ENCODE measurements around the gene CLIP4.

The CLIP4 gene

GRCh38 chr2:29110916-29111535 is 4.2 kb upstream of the CLIP4 start:
- no peak overlapping the region for H3K4me3 ChIP-seq
- no peaks in the 10 kb centered on the region for H3K27me3 ChIP-seq (ENCODE audit: low read depth)
- H3K36me3 ChIP-seq (replicated peaks) = no peaks in the 10 kb centered on the region
- DNase-seq (ENCODE audit: low spot score in 2 of 2) = no peak
- in situ Hi-C loops (cut with MboI; ENCODE audit: low sequenced_read_pairs) = no loop called here
- H3K4me1 ChIP-seq = peaks cover 6% of the 10 kb centered on the region; the same call in 1 of the 2 replicates
- H3K9me3 ChIP-seq = no peaks in the 10 kb centered on the region

GRCh38 chr2:29112379-29112778 is 2.8 kb upstream of the CLIP4 start:
- no peaks in the 10 kb centered on the region for H3K9me3 ChIP-seq
- no peaks in the 10 kb centered on the region for H3K27me3 ChIP-seq (ENCODE audit: low read depth)
- DNase-seq (ENCODE audit: low spot score in 2 of 2) = no peak
- H3K4me1 ChIP-seq = peaks cover 13% of the 10 kb centered on the region
- no peaks in the 10 kb centered on the region for H3K36me3 ChIP-seq (replicated peaks)
- H3K4me3 ChIP-seq = no peak overlapping the region
- in situ Hi-C loops (cut with MboI; ENCODE audit: low sequenced_read_pairs) = no loop called here

GRCh38 chr2:29113027-29113686 is 2.1 kb upstream of the CLIP4 start:
- Histone ChIP-seq H3K36me3 (replicated peaks) (no peaks in the 10 kb centered on the region), H3K4me1 (peaks cover 21% of the 10 kb centered on the region), H3K9me3 (no peaks in the 10 kb centered on the region), H3K4me3 (no peak overlapping the region), H3K27me3 (ENCODE audit: low read depth) (no peaks in the 10 kb centered on the region)
- DNase-seq (ENCODE audit: low spot score in 2 of 2) = no peak
- in situ Hi-C loops (cut with MboI; ENCODE audit: low sequenced_read_pairs) = no loop called here

DNA sequence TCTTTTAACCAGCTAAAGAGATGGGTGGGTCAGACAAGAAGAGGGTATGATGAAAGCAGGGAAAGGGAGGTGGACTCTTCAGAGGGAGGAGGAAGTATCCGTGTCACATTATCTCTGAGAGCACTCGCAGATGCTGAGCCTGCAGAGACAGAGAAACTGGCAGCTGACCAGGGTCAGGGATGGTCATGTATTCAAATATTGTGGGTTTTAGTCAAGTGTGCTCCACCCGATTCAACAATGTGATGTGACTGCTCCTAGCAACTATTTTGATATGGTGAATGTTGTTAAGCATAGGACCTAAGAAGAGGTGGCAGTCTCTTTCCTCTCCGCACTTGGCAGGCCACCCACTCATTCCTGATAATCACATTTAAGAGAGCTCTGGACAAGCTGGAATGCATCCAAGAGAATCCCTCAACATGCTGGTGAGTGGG is 1.3 kb upstream of the CLIP4 start:
- no peaks in the 10 kb centered on the region for H3K9me3 ChIP-seq
- in situ Hi-C loops (cut with MboI; ENCODE audit: low sequenced_read_pairs) = no loop called here
- H3K27me3 ChIP-seq (ENCODE audit: low read depth) = no peaks in the 10 kb centered on the region
- no peaks in the 10 kb centered on the region for H3K36me3 ChIP-seq (replicated peaks)
- H3K4me1 ChIP-seq = peaks cover 22% of the 10 kb centered on the region
- H3K4me3 ChIP-seq = no peak overlapping the region
- DNase-seq (ENCODE audit: low spot score in 2 of 2) = no peak

GRCh38 chr2:29114586-29114945 is 649 bp upstream of the CLIP4 start:
- H3K4me1 ChIP-seq = peaks cover 22% of the 10 kb centered on the region
- H3K9me3 ChIP-seq = no peaks in the 10 kb centered on the region
- DNase-seq (ENCODE audit: low spot score in 2 of 2) = no peak
- no peaks in the 10 kb centered on the region for H3K27me3 ChIP-seq (ENCODE audit: low read depth)
- H3K4me3 ChIP-seq = no peak overlapping the region; the same call in 1 of the 2 replicates
- in situ Hi-C loops (cut with MboI; ENCODE audit: low sequenced_read_pairs) = no loop called here
- H3K36me3 ChIP-seq (replicated peaks) = no peaks in the 10 kb centered on the region

GRCh38 chr2:29115797-29116781 is 874 bp downstream of the CLIP4 start:
- DNase-seq (ENCODE audit: low spot score in 2 of 2) = peak; percentile 36 to 48
- in situ Hi-C loops (cut with MboI; ENCODE audit: low sequenced_read_pairs) = no loop called here
- Histone ChIP-seq H3K4me3 (peak overlapping the region; percentile 38), H3K9me3 (no peaks in the 10 kb centered on the region), H3K36me3 (replicated peaks) (no peaks in the 10 kb centered on the region), H3K4me1 (peaks cover 22% of the 10 kb centered on the region), H3K27me3 (ENCODE audit: low read depth) (no peaks in the 10 kb centered on the region)

DNA sequence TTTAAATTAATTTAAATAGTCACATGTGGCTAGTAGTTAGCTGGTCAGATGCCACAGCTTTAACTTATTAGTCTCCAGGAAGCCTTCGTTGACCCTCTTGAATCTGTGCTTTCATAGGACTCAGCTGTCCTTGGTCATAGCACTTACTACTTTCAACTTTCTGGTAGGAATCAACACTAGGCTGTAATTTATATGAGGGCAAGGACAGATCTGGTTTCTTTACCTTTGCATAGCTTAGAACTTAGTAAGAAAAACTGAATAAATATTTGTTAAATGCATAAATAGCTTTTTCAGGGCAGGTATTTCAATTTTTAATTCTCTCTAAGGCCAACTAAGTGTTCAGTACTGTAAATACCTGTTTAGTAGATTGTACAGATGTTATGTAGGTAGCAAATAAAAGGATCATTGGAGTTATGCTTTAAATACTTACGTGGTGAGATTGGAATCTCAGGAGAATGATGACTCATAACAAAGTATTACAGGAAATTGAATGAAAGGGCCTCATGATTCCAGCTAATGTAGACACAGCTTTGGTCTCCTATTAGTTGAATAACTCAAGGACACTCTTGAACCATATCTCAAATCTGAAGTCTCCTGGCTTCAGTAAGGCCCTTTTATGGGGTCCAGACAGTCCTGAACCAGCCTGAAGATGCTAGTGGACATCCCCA is 2.6 kb downstream of the CLIP4 start:
- H3K4me1 ChIP-seq = peaks cover 22% of the 10 kb centered on the region
- no peaks in the 10 kb centered on the region for H3K27me3 ChIP-seq (ENCODE audit: low read depth)
- no peak for DNase-seq (ENCODE audit: low spot score in 2 of 2)
- no peaks in the 10 kb centered on the region for H3K36me3 ChIP-seq (replicated peaks)
- in situ Hi-C loops (cut with MboI; ENCODE audit: low sequenced_read_pairs) = no loop called here
- no peaks in the 10 kb centered on the region for H3K9me3 ChIP-seq
- H3K4me3 ChIP-seq = no peak overlapping the region

GRCh38 chr2:29119211-29119610 is 4.0 kb downstream of the CLIP4 start:
- Histone ChIP-seq H3K4me1 (peaks cover 22% of the 10 kb centered on the region), H3K4me3 (no peak overlapping the region), H3K36me3 (replicated peaks) (no peaks in the 10 kb centered on the region), H3K27me3 (ENCODE audit: low read depth) (no peaks in the 10 kb centered on the region), H3K9me3 (no peaks in the 10 kb centered on the region)
- DNase-seq (ENCODE audit: low spot score in 2 of 2) = no peak
- in situ Hi-C loops (cut with MboI; ENCODE audit: low sequenced_read_pairs) = no loop called here

GRCh38 chr2:29120846-29121245 is 5.6 kb downstream of the CLIP4 start:
- Histone ChIP-seq H3K36me3 (replicated peaks) (no peaks in the 10 kb centered on the region), H3K4me3 (no peak overlapping the region), H3K4me1 (peaks cover 18% of the 10 kb centered on the region), H3K9me3 (no peaks in the 10 kb centered on the region), H3K27me3 (ENCODE audit: low read depth) (no peaks in the 10 kb centered on the region)
- in situ Hi-C loops (cut with MboI; ENCODE audit: low sequenced_read_pairs) = no loop called here
- no peak for DNase-seq (ENCODE audit: low spot score in 2 of 2)

DNA sequence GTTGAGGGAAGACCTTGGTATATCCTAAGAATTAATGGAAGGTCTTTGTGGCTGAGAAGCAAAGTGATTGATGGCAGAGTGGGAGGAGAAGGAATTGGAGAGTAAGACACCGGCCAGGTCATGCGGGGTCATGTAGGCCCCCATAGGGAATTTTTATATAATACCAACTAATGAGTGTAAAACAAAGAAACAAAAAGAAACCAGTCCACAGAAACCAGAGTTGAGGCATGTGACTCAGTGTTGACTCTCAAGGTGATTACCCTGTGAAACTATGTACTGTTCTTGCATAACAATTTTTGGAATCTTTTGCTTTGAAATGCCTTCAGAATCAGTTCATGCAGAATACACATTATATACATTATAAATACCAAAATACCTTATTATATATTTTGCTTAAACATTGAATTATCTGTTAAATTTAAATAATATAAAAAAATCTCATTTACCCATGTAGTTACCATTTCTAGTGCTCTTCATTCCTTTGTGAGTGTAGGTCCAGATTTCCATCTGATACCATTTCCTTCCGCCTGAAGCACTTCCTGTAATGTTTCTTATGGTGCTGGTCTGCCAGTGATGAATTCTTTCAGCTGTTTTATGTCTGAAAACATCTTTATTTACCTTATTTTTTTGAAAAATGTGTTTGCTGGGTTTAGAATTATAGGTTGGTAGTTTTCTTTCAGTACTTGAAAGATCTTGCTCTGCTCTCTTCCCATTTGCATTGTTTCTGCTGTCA is 8.6 kb downstream of the CLIP4 start:
- Histone ChIP-seq H3K9me3 (no peaks in the 10 kb centered on the region), H3K4me3 (no peak overlapping the region), H3K36me3 (replicated peaks) (no peaks in the 10 kb centered on the region), H3K27me3 (ENCODE audit: low read depth) (no peaks in the 10 kb centered on the region), H3K4me1 (peaks cover 28% of the 10 kb centered on the region)
- DNase-seq (ENCODE audit: low spot score in 2 of 2) = no peak
- in situ Hi-C loops (cut with MboI; ENCODE audit: low sequenced_read_pairs) = no loop called here

GRCh38 chr2:29124504-29124903 is 9.3 kb downstream of the CLIP4 start:
- Histone ChIP-seq H3K9me3 (no peaks in the 10 kb centered on the region), H3K36me3 (replicated peaks) (no peaks in the 10 kb centered on the region), H3K4me3 (no peak overlapping the region), H3K4me1 (peaks cover 36% of the 10 kb centered on the region), H3K27me3 (ENCODE audit: low read depth) (no peaks in the 10 kb centered on the region)
- DNase-seq (ENCODE audit: low spot score in 2 of 2) = no peak
- in situ Hi-C loops (cut with MboI; ENCODE audit: low sequenced_read_pairs) = no loop called here

DNA sequence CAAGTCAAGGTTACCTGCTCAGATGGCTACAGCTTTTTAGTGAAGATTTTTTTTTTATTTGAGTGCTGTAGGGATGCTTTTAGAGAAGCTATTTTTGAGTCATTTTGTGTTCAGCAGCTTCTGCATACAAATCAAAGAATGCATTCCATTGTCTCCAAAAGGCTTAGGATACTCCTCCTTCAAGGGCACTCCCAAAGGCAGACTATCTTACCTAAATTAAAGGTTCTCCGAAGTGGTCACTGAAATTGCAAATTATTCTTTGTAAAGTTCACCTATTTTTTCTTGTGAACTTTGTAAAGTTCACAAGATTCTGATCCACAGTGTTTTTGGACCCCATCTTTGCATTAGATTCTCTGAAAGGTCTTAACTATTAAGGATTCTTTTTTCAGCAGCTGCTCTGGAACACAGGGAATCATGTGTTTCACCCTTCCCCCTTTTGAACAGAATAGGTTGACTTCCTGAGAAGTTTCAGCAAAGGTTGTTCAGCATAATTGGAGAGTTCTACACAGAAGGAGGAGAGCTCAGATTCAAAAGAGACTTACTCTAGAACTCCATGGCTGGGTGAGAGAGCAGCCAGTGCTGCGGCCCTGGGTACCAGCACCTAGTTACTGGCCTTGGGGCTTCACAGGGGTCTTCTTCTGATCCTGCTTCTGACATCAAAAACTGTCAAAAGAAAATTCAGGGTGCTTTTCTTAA is 14.5 kb downstream of the CLIP4 start:
- Histone ChIP-seq H3K9me3 (no peaks in the 10 kb centered on the region), H3K4me3 (no peak overlapping the region), H3K27me3 (ENCODE audit: low read depth) (no peaks in the 10 kb centered on the region), H3K36me3 (replicated peaks) (peaks cover 9% of the 10 kb centered on the region), H3K4me1 (peaks cover 50% of the 10 kb centered on the region)
- in situ Hi-C loops (cut with MboI; ENCODE audit: low sequenced_read_pairs) = no loop called here
- peak in 1 of 2 experiments; percentile 77 for DNase-seq (ENCODE audit: low spot score in 2 of 2)
